NCI-H1930 (cell line): ENCODE results near the gene CREG2.

ENCODE experiments used
- DNase-seq, 2 experiments: peaks; one replicate each; lab custom pipeline; 2025; lab: John Stamatoyannopoulos, UW

The CREG2 gene

GRCh38 chr2:101387151-101387834 lies at the start of gene CREG2:
CREG2 (minus strand) TSS chr2:101387503; CDS start chr2:101387457, 46 bp downstream.
- DNase-seq = peak; percentile 65 to 78

GRCh38 chr2:101435001-101435862 lies 47.9 kb upstream of the CREG2 start:
- DNase-seq = no peak

- DNase-seq = no peak
These were observed 46.2 kb upstream of the CREG2 start for GRCh38 chr2:101433465-101433864.

GRCh38 chr2:101432411-101433181 lies 45.3 kb upstream of the CREG2 start:
- DNase-seq = no peak

GRCh38 chr2:101431486-101431885 lies 44.2 kb upstream of the CREG2 start:
- DNase-seq = no peak

GRCh38 chr2:101430156-101430555 lies 42.9 kb upstream of the CREG2 start:
- DNase-seq = no peak

GRCh38 chr2:101429453-101429852 lies 42.1 kb upstream of the CREG2 start:
- no peak for DNase-seq

- DNase-seq = no peak
These were observed 41.3 kb upstream of the CREG2 start for GRCh38 chr2:101428422-101429176.

- DNase-seq = no peak
These were observed 40.4 kb upstream of the CREG2 start for GRCh38 chr2:101427743-101428142.

GRCh38 chr2:101427240-101427639 lies 39.9 kb upstream of the CREG2 start:
- DNase-seq = no peak

- no peak for DNase-seq
These were observed 39.5 kb upstream of the CREG2 start for GRCh38 chr2:101426822-101427221.

GRCh38 chr2:101420623-101421022 lies 33.3 kb upstream of the CREG2 start:
- DNase-seq = no peak

- DNase-seq = peak; percentile 15 to 23
These were observed 31.9 kb upstream of the CREG2 start for GRCh38 chr2:101419096-101419663.

GRCh38 chr2:101418460-101419095 lies 31.3 kb upstream of the CREG2 start:
- DNase-seq = no peak

GRCh38 chr2:101416609-101417008 lies 29.3 kb upstream of the CREG2 start:
- no peak for DNase-seq

GRCh38 chr2:101415884-101416283 lies 28.6 kb upstream of the CREG2 start:
- DNase-seq = no peak

GRCh38 chr2:101415220-101415619 lies 27.9 kb upstream of the CREG2 start:
- DNase-seq = no peak

- DNase-seq = no peak
These were observed 24.9 kb upstream of the CREG2 start for GRCh38 chr2:101412092-101412694.

GRCh38 chr2:101410746-101411145 lies 23.4 kb upstream of the CREG2 start:
- peak; percentile 6 to 60 for DNase-seq

GRCh38 chr2:101410114-101410513 lies 22.8 kb upstream of the CREG2 start:
- no peak for DNase-seq
